NCI-H510A treated with DMSO at 0.1 percent for 48 hours (cell line): Measurements from ENCODE around the gene VPS33A.
"Not testable (repeated sequence)": the region's sequence is repeated elsewhere in the genome, so short reads cannot be mapped to it uniquely, and the experiment has no call there.

Source experiments
- DNase-seq: peaks from one replicate; lab custom pipeline; 2025; lab: John Stamatoyannopoulos, UW

VPS33A gene

GRCh38 chr12:122204167-122205052, 61.9 kb downstream of the VPS33A start:
- no peak for DNase-seq

DNA sequence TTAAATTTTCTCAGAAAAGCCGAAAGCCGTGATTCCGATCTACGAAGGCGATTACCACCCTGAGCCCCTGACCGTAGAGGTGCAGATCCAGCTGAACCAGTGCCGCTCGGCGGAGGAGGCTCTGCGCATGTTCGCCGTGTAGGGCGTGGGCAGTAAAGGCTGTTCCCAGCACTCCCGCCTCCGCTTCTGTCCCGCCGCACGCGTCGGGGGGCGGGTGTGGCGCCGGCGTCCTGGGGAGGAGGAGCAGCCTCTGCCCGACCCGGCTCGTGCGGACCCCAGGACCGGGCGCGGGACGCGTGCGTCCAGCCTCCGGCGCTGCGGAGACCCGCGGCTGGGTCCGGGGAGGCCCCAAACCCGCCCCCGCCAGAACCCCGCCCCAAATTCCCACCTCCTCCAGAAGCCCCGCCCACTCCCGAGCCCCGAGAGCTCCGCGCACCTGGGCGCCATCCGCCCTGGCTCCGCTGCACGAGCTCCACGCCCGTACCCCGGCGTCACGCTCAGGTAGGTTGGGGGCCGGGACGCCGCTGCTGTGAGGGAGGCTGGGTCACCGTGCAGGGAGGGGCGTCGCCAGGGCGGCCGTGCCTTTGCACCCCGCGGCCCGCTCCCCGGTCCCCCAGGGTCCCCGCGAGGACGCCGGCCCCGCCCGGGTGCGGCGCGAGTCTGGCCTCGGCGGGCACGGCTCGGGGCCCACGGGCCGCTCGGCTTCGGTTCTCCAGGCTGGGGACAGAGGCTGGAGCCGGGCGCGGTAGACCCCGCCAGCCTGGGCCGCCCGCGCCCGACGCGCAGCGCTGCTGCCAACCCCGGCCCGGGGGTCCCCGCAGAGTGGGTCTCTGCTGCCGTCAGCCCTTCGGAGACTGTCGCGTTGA, 62.8 kb downstream of the VPS33A start, which contains the start of gene B3GNT4:
Gene B3GNT4 (plus strand): TSS at position 409 of the 866 bp plus-strand sequence. CDS start 910 bp downstream, outside the sequence.
- peak; percentile 80 for DNase-seq

- not testable (repeated sequence) for DNase-seq
These were observed 63.5 kb downstream of the VPS33A start for GRCh38 chr12:122202811-122203210.

DNA sequence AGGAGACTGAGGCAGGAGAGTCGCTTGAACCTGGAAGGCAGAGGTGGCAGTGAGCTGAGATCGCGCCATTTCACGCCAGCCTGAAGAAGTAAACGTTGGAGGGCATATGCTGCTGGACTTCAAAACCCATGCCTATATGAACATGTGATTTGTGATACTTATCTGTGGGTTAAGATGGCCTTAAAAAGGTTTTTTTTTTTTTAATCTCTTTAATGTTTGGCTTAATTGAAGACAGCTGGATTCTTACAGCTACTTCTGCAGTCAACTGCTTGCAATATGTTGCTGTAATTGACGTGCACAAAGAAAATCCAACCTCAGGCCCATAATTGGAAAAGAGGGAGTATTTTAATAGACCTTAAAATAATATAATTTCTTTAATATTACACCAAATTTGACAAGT, 64.3 kb downstream of the VPS33A start:
- no peak for DNase-seq

GRCh38 chr12:122201381-122201780, 64.9 kb downstream of the VPS33A start:
- no peak for DNase-seq

- no peak for DNase-seq
These were observed 65.6 kb downstream of the VPS33A start for GRCh38 chr12:122200541-122201175.

DNA sequence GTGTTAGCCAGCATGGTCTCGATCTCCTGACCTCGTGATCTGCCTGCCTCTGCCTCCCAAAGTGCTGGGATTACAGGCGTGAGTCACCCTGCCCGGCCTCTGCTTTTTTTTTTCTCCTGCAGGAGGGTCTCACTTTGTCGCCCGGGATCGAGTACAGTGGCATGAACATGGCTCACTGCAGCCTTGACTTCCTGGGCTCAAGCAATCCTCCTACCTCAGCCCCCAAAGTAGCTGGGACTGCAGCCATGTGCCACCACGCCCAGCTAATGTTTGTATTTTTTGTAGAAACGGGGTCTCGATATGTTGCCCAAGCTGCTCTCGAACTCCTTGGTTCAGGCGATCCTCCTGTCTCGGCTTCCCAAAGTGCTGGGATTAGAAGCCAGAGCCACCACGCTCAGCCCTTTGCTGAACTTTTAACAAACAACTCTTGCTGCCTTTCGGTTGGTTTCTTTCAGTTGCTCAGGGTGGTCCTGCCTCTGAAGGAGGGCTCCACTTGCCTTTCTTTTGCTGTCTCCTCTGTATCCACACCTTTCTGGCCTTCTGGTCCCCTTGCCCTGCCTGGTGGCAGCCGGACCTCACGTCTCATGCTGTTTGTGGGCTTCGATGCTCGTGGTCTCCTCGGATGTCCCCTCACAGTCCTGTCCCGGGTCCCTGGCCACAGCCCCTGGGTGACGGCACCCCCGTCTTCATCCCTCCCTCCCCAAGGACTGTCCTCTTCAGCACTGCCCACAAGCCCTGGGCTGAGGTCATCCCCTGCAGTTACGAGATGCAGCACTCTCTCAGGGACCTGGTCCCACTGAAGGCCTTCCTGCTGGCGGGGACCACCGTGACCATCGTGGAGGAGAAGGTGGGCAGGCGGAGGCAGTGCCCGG, 66.6 kb downstream of the VPS33A start:
- DNase-seq: no peak

DNA sequence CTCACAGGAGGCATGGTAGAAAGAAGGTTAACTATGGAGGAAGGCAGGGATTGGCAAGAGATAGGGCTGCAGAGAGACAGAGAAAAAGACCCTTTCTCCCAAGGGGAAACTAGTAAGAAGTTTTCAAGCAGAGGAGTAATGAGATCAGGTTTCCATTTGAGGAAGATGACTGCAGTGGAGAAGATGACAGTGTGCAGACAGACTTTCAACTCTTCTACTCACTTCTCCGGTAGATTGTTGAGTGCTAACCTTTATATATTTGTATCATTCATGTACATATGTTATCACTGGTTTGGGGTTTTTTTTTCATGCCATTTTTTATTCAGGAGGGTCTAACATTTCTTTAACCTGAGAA, 68.7 kb downstream of the VPS33A start:
- DNase-seq: no peak

DNA sequence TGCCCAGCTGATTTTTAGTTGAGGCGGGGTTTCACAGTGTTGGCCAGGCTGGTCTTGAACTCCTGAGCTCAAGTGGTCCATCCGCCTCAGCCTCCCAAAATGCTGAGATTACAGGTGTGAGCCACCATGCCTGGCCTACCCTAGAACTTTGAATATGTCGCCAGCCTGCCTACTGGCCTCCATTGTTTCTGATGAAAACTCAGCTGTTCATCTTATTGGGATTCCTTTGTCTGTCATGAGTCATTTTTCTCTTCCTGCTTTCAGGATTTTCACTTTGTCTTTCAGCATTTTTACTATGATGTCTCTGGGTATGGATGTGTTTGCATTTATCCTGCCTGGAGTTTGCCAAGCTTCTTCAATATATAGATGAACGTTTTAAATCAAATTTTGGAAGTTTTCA, 70.9 kb downstream of the VPS33A start:
- no peak for DNase-seq

GRCh38 chr12:122194804-122195203, 71.5 kb downstream of the VPS33A start:
- DNase-seq: no peak

- no peak for DNase-seq
These were observed 73.9 kb downstream of the VPS33A start for GRCh38 chr12:122192441-122192840.

- DNase-seq: peak; percentile 77
These were observed 75.2 kb downstream of the VPS33A start for GRCh38 chr12:122190842-122191668.

DNA sequence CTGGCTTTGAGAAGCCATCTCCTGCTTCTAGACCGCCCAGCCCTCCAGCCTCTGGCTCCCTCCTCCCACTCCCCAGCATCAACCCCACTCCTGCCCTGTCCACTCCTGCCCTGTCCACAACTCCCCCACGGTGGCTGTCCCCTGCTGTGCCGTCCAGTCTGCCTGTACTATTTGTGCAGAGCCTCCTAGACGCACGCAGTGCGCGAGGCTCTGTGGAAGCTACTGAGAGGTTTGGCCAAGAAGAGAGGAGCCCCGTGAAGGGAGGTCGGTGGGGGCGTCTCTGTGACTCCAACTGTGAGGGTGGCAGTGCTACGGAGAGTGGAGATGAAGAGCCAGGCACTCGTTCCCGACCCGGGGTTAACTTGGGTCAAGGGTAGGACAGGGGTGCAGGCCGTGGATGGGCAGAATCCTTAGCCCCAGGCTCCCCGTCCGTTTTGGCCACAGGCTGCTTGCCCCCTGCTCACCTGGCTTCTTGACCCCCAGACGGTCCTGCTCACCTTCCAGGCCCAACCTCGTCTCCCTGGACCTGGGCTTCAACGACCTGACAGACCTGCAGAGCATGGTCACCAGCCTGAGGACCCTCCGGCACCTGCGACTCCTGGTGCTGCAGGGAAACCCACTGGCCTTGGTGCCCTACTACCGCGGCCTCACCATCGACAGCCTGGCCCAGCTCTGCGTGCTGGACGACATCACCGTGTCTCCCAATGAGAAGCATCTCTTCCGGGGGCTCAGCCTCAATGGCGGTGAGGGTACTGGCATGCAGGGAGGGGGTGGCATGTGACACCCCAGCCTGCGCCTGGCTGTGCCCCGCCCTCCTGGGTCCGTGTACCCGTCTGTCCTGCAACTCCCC, 76.4 kb downstream of the VPS33A start:
- DNase-seq: no peak

DNA sequence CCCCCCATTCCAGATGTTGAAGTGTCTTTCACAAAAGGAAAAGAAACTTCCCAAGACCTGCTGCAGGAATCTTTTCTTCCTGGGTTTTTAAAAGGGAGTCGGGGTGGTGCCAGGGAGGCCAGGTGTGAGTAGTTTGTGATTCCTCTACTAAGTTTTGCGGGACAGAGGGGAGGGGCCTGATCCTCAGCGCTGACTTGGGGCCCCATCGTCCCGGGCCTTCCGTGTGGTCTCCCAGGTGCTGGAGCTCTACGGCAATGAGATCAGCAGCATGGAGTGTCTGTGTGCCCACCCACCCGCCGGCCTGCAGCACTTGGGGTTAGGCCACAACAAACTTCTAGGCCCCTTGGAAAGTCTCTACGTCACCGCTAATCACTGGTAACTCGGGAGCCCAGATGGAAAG, 78.8 kb downstream of the VPS33A start:
- DNase-seq: no peak

- no peak for DNase-seq
These were observed 80.7 kb downstream of the VPS33A start for GRCh38 chr12:122185494-122186082.

DNA sequence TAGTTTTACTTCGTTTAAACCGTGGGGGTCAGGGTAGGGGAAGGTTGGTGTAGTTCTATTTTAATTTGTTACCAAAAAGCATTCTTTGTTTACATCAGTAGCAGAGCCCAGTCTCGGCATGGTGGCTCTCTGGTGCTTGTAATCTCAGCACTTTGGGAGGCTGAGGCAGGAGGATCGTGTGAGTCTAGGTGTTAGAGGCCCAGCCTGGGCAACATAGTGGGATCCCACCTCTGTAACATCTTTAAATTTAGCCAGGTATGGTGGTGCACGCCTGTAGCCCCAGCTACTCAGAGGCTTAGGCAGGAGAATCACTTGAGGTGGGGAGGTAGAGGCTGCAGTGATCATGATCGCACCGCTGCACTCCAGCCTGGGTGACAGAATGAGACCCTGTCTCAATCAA, 81.2 kb downstream of the VPS33A start:
- DNase-seq: no peak

- DNase-seq: no peak
These were observed 81.8 kb downstream of the VPS33A start for GRCh38 chr12:122184517-122184916.

GRCh38 chr12:122183588-122183940, 82.7 kb downstream of the VPS33A start:
- no peak for DNase-seq

DNA sequence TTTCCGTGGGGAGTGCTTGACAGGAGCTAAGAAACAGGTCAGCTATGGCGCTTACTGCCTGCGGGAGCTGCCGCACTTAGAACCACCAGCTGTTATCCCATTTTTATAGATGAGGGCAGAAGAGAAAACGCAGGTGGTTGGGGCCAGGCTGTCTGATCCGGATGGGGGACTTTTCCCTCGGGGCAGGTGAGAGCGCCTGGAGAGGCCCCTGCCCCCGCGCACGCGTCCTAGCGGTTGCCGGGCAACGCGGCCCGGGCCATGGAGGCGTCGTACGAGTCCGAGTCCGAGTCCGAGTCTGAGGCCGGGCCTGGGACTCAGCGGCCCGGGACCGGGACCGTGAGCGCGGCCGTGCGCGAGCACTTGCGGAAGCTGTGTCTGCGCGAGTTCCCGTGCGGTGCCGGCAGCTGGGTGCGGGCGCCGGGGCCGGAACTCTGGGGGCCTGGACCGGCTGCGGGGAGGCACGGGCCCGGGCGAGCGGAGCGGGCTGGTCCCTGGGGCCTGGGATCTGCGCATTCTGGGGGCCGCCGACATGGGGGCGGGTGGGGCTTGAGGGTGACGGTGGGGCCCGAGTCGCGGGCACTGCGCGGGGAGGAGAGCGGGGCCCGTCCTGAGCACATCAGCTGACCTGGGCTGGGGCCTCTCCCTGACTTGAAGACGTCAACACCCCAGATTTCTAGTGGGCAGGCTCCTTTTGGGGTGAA, 83.3 kb downstream of the VPS33A start, which contains the start of gene LRRC43:
Gene LRRC43 (plus strand): TSS at position 237 of the 701 bp plus-strand sequence. CDS start 22 bp downstream, at position 259.
- DNase-seq: peak; percentile 61
